ACHN (cell line): ENCODE results near the gene PTPN9.
A peak's percentile ranks its signal among the peaks of the same experiment; 100 is the strongest.
"Not testable (repeated sequence)": the region's sequence is repeated elsewhere in the genome, so short reads cannot be mapped to it uniquely, and the experiment has no call there.

Source experiments
- DNase-seq: peaks from one replicate; pipeline ENCODE4 v3.0.0-alpha.2; 2015
- in situ Hi-C: cut with HindIII; loops from 2 replicates; pipeline ENCODE4 v1.10.0; 2017; ENCODE audit warnings: low sequenced_read_pairs, low pct_ligation_motif_present, low pct_unique_long_range_greater_than_20kb

The PTPN9 gene

GRCh38 chr15:75586422-75586821 is 7.3 kb upstream of the PTPN9 start:
- in situ Hi-C loops, DNase-seq: not testable (repeated sequence)

- no peak for DNase-seq
- in situ Hi-C loops = no loop called here
Observed at GRCh38 chr15:75584121-75584520, 5.0 kb upstream of the PTPN9 start.

GRCh38 chr15:75583701-75584100 is 4.6 kb upstream of the PTPN9 start:
- in situ Hi-C loops = no loop called here
- DNase-seq = no peak

GRCh38 chr15:75582943-75583342 is 3.8 kb upstream of the PTPN9 start:
- DNase-seq, in situ Hi-C loops: not testable (repeated sequence)

GRCh38 chr15:75578173-75578947 is 755 bp downstream of the PTPN9 start:
- in situ Hi-C loops = no loop called here
- DNase-seq = peak; percentile 22

- peak; percentile 3 for DNase-seq
- in situ Hi-C loops = no loop called here
Observed at GRCh38 chr15:75577401-75578172, 1.5 kb downstream of the PTPN9 start.

GRCh38 chr15:75573648-75574384 is 5.3 kb downstream of the PTPN9 start:
- in situ Hi-C loops = no loop called here

GRCh38 chr15:75570126-75570845 is 8.8 kb downstream of the PTPN9 start:
- DNase-seq = no peak
- in situ Hi-C loops = no loop called here

More at GRCh38 chr15:75573648-75574384, 5.3 kb downstream of the PTPN9 start:
- no peak for DNase-seq

GRCh38 chr15:75565062-75565970 is 13.8 kb downstream of the PTPN9 start:
- DNase-seq = peak; percentile 8
- in situ Hi-C loops = no loop called here

GRCh38 chr15:75561888-75562287 is 17.2 kb downstream of the PTPN9 start:
- no peak for DNase-seq
- in situ Hi-C loops = no loop called here

- in situ Hi-C loops, DNase-seq: not testable (repeated sequence)
Observed at GRCh38 chr15:75559360-75559759, 19.8 kb downstream of the PTPN9 start.

- in situ Hi-C loops, DNase-seq: not testable (repeated sequence)
Observed at GRCh38 chr15:75558955-75559354, 20.2 kb downstream of the PTPN9 start.

GRCh38 chr15:75554717-75555116 is 24.4 kb downstream of the PTPN9 start:
- in situ Hi-C loops = no loop called here

GRCh38 chr15:75553659-75554058 is 25.5 kb downstream of the PTPN9 start:
- DNase-seq = no peak
- in situ Hi-C loops = no loop called here

More at GRCh38 chr15:75554717-75555116, 24.4 kb downstream of the PTPN9 start:
- DNase-seq = no peak

GRCh38 chr15:75551091-75551490 is 28.0 kb downstream of the PTPN9 start:
- no peak for DNase-seq
- in situ Hi-C loops = no loop called here

GRCh38 chr15:75545064-75545463 is 34.1 kb downstream of the PTPN9 start:
- in situ Hi-C loops = no loop called here

GRCh38 chr15:75544359-75544758 is 34.8 kb downstream of the PTPN9 start:
- no peak for DNase-seq
- in situ Hi-C loops = no loop called here

More at GRCh38 chr15:75545064-75545463, 34.1 kb downstream of the PTPN9 start:
- no peak for DNase-seq
